ENCODE results near the gene RAB27A. TPM values are rescaled to one million over a fixed set of nuclear protein-coding genes. Genes with fewer than 3 reads are reported as not detected.

RAB27A gene
- total and polyA plus RNA-seq, 2 of the 13 experiments (the other 11 are each of a cell fraction or from before 2014, with no cell fraction given) = 3.4 to 8.1 TPM

GRCh38 chr15:55318588-55319494, 29.2 kb upstream of the RAB27A start, which contains the start of the genes PIGB and PIGBOS1 (continued):
- TF ChIP-seq, protein P1, sequence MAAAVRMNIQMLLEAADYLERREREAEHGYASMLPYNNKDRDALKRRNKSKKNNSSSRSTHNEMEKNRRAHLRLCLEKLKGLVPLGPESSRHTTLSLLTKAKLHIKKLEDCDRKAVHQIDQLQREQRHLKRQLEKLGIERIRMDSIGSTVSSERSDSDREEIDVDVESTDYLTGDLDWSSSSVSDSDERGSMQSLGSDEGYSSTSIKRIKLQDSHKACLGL (CRISPR knock-in tag; IDR thresholded peaks at IDR 0.05) = 0 out of 2 replicates have a peak, but pooled peaks have one; percentile 42
- peak; percentile 44; the same call in 1 of the 2 replicates for TF ChIP-seq SOX5 (CRISPR knock-in tag; IDR thresholded peaks at IDR 0.05; ENCODE audit: borderline replicate concordance)
- TF ChIP-seq WIZ (CRISPR knock-in tag; IDR thresholded peaks at IDR 0.05) = peak; percentile 74; the same call in 1 of the 2 replicates
- 0 out of 2 replicates have a peak, but pooled peaks have one; percentile 51 for TF ChIP-seq ZSCAN25 (CRISPR knock-in tag; IDR thresholded peaks at IDR 0.05)
- TF ChIP-seq, protein P2, sequence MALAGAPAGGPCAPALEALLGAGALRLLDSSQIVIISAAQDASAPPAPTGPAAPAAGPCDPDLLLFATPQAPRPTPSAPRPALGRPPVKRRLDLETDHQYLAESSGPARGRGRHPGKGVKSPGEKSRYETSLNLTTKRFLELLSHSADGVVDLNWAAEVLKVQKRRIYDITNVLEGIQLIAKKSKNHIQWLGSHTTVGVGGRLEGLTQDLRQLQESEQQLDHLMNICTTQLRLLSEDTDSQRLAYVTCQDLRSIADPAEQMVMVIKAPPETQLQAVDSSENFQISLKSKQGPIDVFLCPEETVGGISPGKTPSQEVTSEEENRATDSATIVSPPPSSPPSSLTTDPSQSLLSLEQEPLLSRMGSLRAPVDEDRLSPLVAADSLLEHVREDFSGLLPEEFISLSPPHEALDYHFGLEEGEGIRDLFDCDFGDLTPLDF (CRISPR knock-in tag; IDR thresholded peaks at IDR 0.05) = no peak; the same call in none of the 2 replicates
- TF ChIP-seq, protein P3, sequence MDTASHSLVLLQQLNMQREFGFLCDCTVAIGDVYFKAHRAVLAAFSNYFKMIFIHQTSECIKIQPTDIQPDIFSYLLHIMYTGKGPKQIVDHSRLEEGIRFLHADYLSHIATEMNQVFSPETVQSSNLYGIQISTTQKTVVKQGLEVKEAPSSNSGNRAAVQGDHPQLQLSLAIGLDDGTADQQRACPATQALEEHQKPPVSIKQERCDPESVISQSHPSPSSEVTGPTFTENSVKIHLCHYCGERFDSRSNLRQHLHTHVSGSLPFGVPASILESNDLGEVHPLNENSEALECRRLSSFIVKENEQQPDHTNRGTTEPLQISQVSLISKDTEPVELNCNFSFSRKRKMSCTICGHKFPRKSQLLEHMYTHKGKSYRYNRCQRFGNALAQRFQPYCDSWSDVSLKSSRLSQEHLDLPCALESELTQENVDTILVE (CRISPR knock-in tag; IDR thresholded peaks at IDR 0.05) = peak; percentile 90
- 0 out of 2 replicates have a peak, but pooled peaks have one; percentile 58 for TF ChIP-seq ZNF570 (CRISPR knock-in tag; IDR thresholded peaks at IDR 0.05; ENCODE audit: borderline replicate concordance)
- no peak for TF ChIP-seq HNRNPK (IDR thresholded peaks at IDR 0.05; ENCODE audit: low read depth, low read length, poor library complexity, severe bottlenecking)
- peak; percentile 93 for TF ChIP-seq ZNF556 (CRISPR knock-in tag; IDR thresholded peaks at IDR 0.05; ENCODE audit: borderline replicate concordance)
- no peak for TF ChIP-seq ZNF253 (CRISPR knock-in tag; IDR thresholded peaks at IDR 0.05; ENCODE audit: borderline replicate concordance)
- TF ChIP-seq ZNF367 (CRISPR knock-in tag; IDR thresholded peaks at IDR 0.05; ENCODE audit: borderline replicate concordance) = no peak
- TF ChIP-seq MTF2 (CRISPR knock-in tag; IDR thresholded peaks at IDR 0.05; ENCODE audit: borderline replicate concordance) = 0 out of 2 replicates have a peak, but pooled peaks have one; percentile 33
- no peak; the same call in 1 of the 2 replicates for TF ChIP-seq ZNF24 (IDR thresholded peaks at IDR 0.05)
- peak; percentile 61 for TF ChIP-seq GFI1 (CRISPR knock-in tag; IDR thresholded peaks at IDR 0.05; ENCODE audit: borderline replicate concordance)
- peak; percentile 91 for TF ChIP-seq ZGPAT (CRISPR knock-in tag; IDR thresholded peaks at IDR 0.05)
- peak; percentile 57; the same call in 1 of the 2 replicates for TF ChIP-seq RXRB (CRISPR knock-in tag; IDR thresholded peaks at IDR 0.05; ENCODE audit: borderline replicate concordance)
- peak; percentile 60; the same call in 1 of the 2 replicates for TF ChIP-seq SIX1 (CRISPR knock-in tag; IDR thresholded peaks at IDR 0.05; ENCODE audit: borderline replicate concordance)
- TF ChIP-seq, protein P4, sequence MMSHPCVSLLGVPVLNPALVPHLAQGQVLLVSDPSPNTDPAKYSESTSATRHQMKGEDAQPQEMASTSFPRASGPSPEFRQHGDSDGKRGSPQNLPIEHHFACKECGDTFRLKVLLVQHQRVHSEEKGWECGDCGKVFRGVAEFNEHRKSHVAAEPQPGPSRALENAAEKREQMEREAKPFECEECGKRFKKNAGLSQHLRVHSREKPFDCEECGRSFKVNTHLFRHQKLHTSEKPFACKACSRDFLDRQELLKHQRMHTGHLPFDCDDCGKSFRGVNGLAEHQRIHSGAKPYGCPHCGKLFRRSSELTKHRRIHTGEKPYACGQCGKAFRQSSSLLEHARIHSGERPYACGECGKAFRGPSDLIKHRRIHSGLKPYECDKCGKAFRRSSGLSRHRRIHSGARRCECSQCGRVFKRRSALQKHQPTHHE (CRISPR knock-in tag; IDR thresholded peaks at IDR 0.05; ENCODE audit: borderline replicate concordance) = no peak; the same call in none of the 2 replicates
- TF ChIP-seq KDM5A (IDR thresholded peaks at IDR 0.05; ENCODE audit: borderline replicate concordance, low read length) = peak; percentile 83; the same call in 1 of the 2 replicates
- no peak for TF ChIP-seq ZFYVE20 (CRISPR knock-in tag; IDR thresholded peaks at IDR 0.05; ENCODE audit: borderline replicate concordance, low read depth)
- TF ChIP-seq ZMYM2 (CRISPR knock-in tag; IDR thresholded peaks at IDR 0.05) = 0 out of 2 replicates have a peak, but pooled peaks have one; percentile 29
- TF ChIP-seq TSC22D2 (CRISPR knock-in tag; IDR thresholded peaks at IDR 0.05; ENCODE audit: borderline replicate concordance) = peak; percentile 72
- TF ChIP-seq POGZ (CRISPR knock-in tag; IDR thresholded peaks at IDR 0.05) = peak; percentile 96
